Stimulated activated CD8-positive, alpha-beta memory T cell treated with anti-CD3 and anti-CD28 coated beads, Interleukin-12 subunit alpha, Interleukin-12 subunit beta, amount 100 ng/mL, for 24 hours (primary cell): Measurements from ENCODE around the gene C5.
"Not testable (repeated sequence)": the region's sequence is repeated elsewhere in the genome, so short reads cannot be mapped to it uniquely, and the experiment has no call there.

Experiments
- DNase-seq: peaks from one replicate; pipeline ENCODE4 v3.0.0-alpha.2; 2020; ENCODE audit errors: extremely low read depth

The C5 gene

GRCh38 chr9:121048618-121049017 lies 1.5 kb downstream of the C5 start:
- no peak for DNase-seq

GRCh38 chr9:121048175-121048574 lies 1.9 kb downstream of the C5 start:
- no peak for DNase-seq

- DNase-seq: no peak
Observed at GRCh38 chr9:121038804-121039203, 11.3 kb downstream of the C5 start.

- DNase-seq: no peak
Observed at GRCh38 chr9:121038362-121038761, 11.7 kb downstream of the C5 start.

GRCh38 chr9:121035717-121036116 lies 14.4 kb downstream of the C5 start:
- not testable (repeated sequence) for DNase-seq

GRCh38 chr9:121034529-121034928 lies 15.5 kb downstream of the C5 start:
- no peak for DNase-seq

GRCh38 chr9:121029469-121029868 lies 20.6 kb downstream of the C5 start:
- DNase-seq: no peak

GRCh38 chr9:121028285-121028684 lies 21.8 kb downstream of the C5 start:
- not testable (repeated sequence) for DNase-seq

GRCh38 chr9:121026768-121027167 lies 23.3 kb downstream of the C5 start:
- DNase-seq: no peak

GRCh38 chr9:121026260-121026691 lies 23.8 kb downstream of the C5 start:
- no peak for DNase-seq

GRCh38 chr9:121024237-121024636 lies 25.8 kb downstream of the C5 start:
- no peak for DNase-seq

- no peak for DNase-seq
Observed at GRCh38 chr9:121023064-121023463, 27.0 kb downstream of the C5 start.

GRCh38 chr9:121021301-121021700 lies 28.8 kb downstream of the C5 start:
- no peak for DNase-seq

GRCh38 chr9:121019273-121019672 lies 30.8 kb downstream of the C5 start:
- DNase-seq: no peak

- DNase-seq: no peak
Observed at GRCh38 chr9:121013911-121014310, 36.2 kb downstream of the C5 start.

- no peak for DNase-seq
Observed at GRCh38 chr9:121009650-121010049, 40.4 kb downstream of the C5 start.

- DNase-seq: no peak
Observed at GRCh38 chr9:120999317-120999716, 50.8 kb downstream of the C5 start.

GRCh38 chr9:120998111-120998510 lies 52.0 kb downstream of the C5 start:
- DNase-seq: no peak

- DNase-seq: no peak
Observed at GRCh38 chr9:120997502-120997901, 52.6 kb downstream of the C5 start.

- no peak for DNase-seq
Observed at GRCh38 chr9:120996409-120996808, 53.7 kb downstream of the C5 start.

- no peak for DNase-seq
Observed at GRCh38 chr9:120989065-120989464, 61.0 kb downstream of the C5 start.

GRCh38 chr9:120985819-120986222 lies 64.3 kb downstream of the C5 start:
- DNase-seq: no peak

- DNase-seq: no peak
Observed at GRCh38 chr9:120983259-120983837, 66.7 kb downstream of the C5 start.

- no peak for DNase-seq
Observed at GRCh38 chr9:120982836-120983235, 67.2 kb downstream of the C5 start.
